A673 (cell line): ENCODE data around the gene KCNRG.

Experiments used
- CTCF ChIP-seq: fragments of 300-800, 200-600 bp; sonication (generic); conservative IDR thresholded peaks from 2 replicates; pipeline ENCODE4 v1.5.1; 2017; ENCODE audit warnings: low read depth, mild to moderate bottlenecking, antibody characterized with exemption, low read length, moderate library complexity, mixed read lengths
- EZH2 ChIP-seq: fragments of 200-600 bp; sonication (generic); IDR thresholded peaks from 2 replicates; pipeline ENCODE4 v1.6.1; 2017; ENCODE audit warnings: borderline replicate concordance, low read depth, mild to moderate bottlenecking, mixed read lengths, antibody characterized with exemption, low read length; ENCODE audit not compliant: poor library complexity, severe bottlenecking

- TF ChIP-seq CTCF, result no peak
- no peak for TF ChIP-seq EZH2
Observed at GRCh38 chr13:50065712-50066111, 50.5 kb downstream of the KCNRG start.
